Pons (tissue), 1 donor: ENCODE results near the gene KLF3.
A peak's percentile ranks its signal among the peaks of the same experiment; 100 is the strongest.
"Not testable (repeated sequence)": the region's sequence is repeated elsewhere in the genome, so short reads cannot be mapped to it uniquely, and the experiment has no call there.

ENCODE experiments used
- DNase-seq: peaks from one replicate; pipeline ENCODE4 v3.0.0-alpha.2; 2016; ENCODE audit warnings: low spot score

KLF3 gene

DNA sequence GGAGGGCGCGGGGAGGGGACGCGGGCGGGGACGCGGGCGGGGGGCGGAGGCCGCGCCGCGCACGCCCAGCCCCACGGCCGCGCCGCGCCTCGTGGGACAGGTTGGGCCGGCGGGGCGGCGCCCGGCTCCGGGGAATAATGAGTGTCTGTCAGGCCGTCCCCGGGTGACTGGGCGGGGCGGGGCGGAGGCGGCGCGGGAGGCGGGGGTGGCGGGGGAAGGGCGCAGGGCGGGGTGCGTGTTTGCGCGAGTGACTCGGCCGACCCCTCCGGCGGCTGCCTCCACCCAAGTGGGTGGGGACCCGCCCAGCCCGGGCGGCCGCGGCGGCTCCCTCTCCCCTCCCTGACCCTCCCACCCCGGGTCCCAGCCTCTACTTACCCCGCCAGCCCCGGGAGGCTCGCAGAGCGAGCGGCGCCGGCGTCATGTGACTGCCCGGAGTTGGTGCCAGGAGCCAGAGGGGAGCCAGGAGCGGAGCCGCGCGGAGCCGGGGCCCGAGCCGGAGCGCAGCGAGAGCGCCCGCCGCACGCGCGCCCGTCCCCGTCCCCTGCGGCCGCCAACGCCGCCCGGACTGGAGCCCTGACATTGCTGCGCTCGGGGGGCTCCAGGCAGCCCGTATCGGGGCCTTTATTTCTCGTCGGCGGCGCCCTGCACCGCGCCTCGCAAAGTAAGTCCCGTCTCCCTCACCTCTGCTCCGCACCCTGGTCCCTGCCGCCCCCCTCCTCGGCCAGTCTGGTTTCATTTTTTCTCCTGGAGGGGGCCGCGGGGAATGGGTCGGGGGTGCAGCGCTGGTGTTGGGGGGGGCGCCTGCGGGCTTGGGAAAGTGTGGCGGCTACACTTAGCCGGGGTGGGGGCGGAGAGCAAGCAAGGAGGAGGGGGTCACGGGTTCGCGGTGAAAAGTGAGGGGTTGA, at the start of gene KLF3:
Gene KLF3 (plus strand): TSS at position 399 of the 905 bp plus-strand sequence. CDS start 16,427 bp downstream, outside the sequence.
- DNase-seq: peak; percentile 92

- DNase-seq: no peak
Observed at GRCh38 chr4:38614231-38614630, 49.8 kb upstream of the KLF3 start.

DNA sequence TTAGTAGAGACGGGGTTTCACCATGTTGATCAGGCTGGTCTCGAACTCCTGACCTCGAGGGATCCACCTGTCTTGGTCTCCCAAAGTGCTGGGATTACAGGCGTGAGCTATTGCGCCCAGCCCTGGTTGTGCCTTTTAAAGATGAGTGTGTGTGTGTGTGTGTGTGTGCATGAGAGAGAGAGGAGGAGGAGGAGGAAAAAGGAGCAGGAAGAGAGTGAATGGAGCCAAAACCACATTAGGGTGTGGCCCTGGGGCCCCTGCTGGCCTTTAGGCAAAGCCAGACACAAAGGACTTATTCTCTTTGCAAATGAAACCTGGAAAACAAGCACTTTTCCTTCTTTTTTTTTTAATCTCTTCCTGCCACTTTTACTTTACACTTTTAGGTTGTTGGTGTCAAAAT, 48.2 kb upstream of the KLF3 start:
- DNase-seq: no peak

- no peak for DNase-seq
Observed at GRCh38 chr4:38618505-38618904, 45.5 kb upstream of the KLF3 start.

DNA sequence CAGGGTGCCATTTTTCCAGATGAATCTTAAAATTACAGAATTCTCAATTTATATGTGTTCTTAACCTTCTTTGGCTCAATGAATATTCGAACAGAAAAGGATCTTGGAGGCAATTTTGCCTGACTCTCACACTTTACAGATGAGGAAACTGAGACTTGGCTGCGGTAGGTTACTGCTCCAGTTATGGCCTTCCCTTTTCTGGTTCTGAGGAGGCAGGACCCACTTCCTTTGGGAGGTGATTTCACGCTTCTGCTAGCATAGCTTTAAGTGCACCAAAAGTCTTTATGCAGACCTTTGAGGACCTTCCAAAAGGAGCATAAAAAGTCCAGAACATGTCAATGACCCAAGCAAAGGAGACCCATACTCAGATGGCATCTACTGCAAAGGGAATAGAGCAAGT, 44.7 kb upstream of the KLF3 start:
- no peak for DNase-seq

DNA sequence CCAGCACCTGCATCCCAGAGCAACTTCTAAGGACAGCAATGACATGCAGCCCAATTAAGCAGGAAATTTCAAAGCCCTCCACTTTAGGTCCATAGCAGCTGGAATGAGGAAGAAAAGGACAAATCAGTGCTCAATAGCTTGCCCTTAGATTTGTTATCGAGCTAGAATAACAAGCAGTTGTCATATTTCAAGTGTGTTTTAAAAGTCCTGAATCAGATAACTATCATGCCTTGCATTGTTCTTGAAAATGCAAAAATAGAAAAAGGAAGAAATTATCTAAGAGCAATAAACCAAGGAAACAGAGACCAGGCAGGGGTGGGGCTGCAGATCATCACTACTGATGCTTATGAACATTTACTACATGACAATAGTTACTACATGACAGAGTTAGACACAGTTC, 43.9 kb upstream of the KLF3 start:
- DNase-seq: no peak

GRCh38 chr4:38620527-38621027, 43.4 kb upstream of the KLF3 start:
- no peak for DNase-seq

DNA sequence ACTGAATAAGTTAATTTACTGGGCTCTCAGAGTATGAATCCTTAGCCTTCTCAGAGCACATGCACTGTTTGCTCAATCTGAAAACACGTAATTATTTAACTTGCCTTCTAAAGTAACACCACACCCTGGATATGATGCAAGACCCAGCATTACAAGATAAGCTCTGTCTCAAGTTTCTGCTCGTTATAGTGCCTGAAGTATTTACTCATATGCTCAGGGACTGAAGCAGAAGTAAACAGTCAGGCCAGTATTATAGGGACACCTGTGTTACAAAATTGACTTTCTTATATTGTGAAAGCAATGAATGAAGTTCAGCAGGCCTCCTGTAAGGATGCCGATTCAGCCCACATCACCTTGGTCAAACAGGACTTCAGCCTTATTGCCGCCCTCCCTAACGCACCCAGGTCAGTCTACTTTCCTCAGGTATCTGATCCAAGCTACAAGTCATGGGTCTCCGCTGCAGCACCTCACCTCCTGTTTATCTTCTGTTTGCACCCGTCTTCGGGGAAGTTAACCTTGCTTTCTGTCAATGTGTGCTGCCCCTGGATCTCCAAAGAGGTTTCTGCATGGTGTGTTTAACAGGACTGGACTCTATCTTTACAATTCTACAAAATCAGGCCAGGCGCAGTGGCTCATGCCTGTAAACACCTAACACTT, 42.8 kb upstream of the KLF3 start:
- DNase-seq: no peak

DNA sequence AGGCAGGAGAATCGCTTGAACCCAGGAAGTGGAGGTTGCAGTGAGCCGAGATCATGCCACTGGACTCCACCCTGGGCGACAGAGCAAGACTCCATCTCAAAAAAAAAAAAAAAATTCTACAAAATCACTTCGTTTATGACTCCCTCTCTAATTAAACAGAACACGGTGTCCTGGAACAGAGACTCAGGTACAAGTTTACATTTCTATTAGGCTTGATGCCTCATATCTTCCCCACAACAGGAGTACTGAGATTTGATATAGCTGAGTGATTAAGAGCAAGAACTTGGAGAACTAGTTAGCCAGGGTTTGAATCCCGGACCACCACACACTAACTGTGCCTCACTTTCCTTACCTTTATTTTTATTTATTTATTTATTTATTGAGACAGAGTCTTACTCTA, 42.2 kb upstream of the KLF3 start:
- no peak for DNase-seq

DNA sequence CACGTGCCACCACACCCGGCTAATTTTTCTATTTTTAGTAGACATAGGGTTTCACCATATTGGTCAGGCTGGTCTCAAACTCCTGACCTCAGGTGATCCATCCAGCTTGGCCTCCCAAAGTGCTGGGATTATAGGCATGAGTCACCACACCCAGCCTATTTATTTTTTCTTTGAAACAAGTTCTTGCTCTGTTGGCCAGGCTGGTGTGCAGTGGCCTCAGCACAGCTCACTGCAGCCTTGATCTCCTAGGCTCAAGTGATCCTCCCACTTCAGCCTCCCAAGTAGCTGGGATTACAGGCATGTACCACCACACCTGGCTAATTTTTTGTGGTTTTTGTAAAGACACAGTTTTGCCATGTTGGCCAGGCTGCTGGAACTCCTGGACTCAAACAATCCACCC, 41.7 kb upstream of the KLF3 start:
- DNase-seq: not testable (repeated sequence)

DNA sequence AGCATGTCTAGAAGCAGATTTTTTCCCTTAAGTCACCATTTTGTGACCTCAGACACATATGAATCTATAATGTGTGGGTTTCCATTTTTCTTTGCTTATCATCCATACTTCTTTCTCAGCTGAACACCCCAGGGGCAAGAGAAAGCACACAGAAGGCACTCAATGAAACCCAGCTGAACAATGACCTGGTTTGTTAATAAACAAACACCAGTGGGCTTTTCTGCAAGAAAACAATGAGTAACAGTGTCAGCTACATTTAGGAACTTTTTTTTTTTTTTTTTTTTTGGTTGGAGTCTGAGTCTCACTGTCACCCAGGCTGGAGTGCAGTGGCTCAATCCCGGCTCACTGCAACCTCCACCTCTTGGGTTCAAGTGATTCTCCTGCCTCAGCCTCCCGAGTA, 40.7 kb upstream of the KLF3 start:
- DNase-seq: peak; percentile 85

DNA sequence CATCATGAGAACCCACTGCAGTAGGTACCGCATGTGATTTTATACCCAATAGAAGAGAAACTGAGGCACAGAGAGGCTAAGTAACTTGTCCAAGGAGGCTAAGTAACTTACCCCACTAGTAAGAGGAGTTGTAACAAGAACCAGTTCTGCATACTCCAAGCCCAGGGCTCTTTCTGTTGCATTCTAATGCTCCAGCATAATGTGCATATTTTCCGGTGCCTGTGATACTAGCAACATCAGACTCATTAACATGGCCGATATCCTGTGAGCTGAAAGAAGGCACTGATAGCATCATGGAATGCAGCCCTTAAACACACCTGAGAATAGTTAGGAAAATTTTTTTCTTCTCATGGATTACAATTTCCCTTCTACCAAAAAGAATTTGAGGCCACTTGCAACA, 39.7 kb upstream of the KLF3 start:
- no peak for DNase-seq

DNA sequence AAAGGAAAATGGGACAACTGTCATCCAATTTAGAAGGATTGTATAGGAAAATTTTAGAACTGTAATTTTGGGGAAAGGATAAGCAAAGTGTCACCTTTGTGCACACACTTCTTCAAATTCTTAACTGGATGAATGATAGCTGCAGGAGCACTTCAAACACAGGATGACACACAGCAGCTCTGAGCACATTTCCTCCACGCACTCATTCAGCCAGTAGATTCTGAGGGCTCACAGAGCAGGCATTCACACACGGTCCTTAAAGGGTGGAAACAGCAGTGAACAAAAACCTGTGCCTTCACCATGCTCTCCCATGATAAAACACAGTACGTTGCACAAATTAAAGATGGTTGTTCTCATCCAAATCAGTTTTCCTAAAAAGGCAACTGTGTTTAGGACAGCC, 38.5 kb upstream of the KLF3 start:
- DNase-seq: no peak

- not testable (repeated sequence) for DNase-seq
Observed at GRCh38 chr4:38626901-38627444, 37.0 kb upstream of the KLF3 start.

GRCh38 chr4:38630519-38630918, 33.5 kb upstream of the KLF3 start:
- DNase-seq: no peak

DNA sequence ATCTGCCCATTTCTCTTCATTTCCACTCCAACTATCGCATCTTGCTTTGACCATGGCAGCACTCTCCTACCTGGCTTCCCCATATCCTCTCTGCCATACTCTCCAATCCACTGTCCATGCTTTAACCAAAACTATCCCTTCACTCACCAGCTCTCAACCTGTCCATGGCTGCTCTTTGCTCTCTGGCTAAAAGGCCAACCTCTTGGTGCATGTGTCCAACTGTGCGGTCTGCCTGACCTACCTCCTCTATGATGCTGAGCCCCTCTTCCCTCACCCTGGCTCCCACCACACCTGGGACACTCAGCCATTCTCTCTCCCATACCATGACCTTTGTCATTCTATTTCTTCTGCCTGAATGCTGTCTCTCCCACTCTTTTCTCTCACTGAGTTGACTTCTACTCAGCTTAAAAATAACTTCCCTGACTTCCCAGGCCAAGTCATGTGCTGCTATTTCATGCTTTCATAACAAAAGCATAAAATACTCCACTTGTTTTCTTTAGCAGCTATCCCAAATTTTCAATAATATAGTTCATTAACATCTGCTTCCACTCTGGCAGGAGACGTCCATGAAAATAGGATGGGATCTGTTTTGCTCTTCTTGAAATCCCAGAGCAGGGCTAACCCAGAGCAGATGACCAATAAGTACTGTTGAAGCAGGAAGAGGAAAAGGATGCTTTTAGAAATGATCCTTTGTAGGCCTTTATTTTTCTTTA, 29.8 kb upstream of the KLF3 start:
- no peak for DNase-seq

- no peak for DNase-seq
Observed at GRCh38 chr4:38639242-38639641, 24.8 kb upstream of the KLF3 start.

GRCh38 chr4:38641811-38642210, 22.2 kb upstream of the KLF3 start:
- no peak for DNase-seq

GRCh38 chr4:38644201-38644600, 19.8 kb upstream of the KLF3 start:
- DNase-seq: no peak

DNA sequence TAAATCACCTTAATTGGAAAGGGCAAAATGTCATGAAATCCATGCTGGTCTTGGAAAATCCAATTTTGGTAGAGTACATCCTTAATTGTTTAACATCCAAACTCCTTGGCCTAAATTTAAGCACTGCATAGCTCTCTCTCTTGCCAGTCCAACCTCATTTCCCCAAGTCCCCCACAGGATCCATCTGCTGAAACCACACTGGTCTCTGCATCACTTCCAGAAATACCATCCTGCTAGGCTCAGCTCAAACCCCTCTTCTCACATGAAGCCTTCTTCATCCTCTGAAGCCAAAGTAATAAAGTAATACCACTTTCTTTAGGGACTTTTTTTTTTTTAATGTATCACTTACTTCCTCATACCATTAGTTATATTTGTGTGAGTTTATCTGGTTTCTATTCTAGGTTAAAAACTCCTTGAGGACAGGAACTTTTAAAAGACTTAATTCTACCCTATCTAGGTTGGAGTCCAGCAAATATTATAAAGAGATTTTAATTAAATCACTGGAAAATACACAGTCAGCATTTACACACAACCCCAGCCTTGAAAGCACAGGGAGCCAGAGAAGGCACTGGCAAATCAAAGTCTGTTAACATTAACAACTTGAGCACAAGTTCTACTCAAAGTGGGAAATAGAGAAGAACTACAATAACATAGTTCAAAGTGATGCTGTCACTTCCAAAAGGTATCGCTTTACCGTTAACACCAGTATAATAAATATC, 16.7 kb upstream of the KLF3 start:
- no peak for DNase-seq

- no peak for DNase-seq
Observed at GRCh38 chr4:38650133-38650532, 13.9 kb upstream of the KLF3 start.

GRCh38 chr4:38654273-38654672, 9.7 kb upstream of the KLF3 start:
- DNase-seq: no peak
